Gastroesophageal sphincter (tissue), 4 donors: ENCODE measurements around the gene PXDN. TPM values are rescaled to one million over a fixed set of nuclear protein-coding genes. Genes with fewer than 3 reads are reported as not detected.

Experiments used
- ATAC-seq: fragments of 150-250 bp; one replicate; pipeline ENCODE4 v1.9.1; 2016; ENCODE audit warnings: mild to moderate bottlenecking, moderate library complexity
- H3K27ac ChIP-seq, 4 donors: fragments of 200-600 bp; sonication (generic) in 3 of 4; 1 replicate in 3 of 4; 2 replicates in 1 of 4; pipeline ENCODE4 v1.5.1; 2016 to 2019
- H3K27me3 ChIP-seq: fragments of 200-600 bp; sonication (generic); one replicate; pipeline ENCODE4 v1.5.1; 2019
- H3K36me3 ChIP-seq, 2 donors: fragments of 200-600 bp; sonication (generic); one replicate each; pipeline ENCODE4 v1.5.1; 2019; ENCODE audit warnings: control low read depth in 1 of 2
- H3K4me1 ChIP-seq, 3 donors: fragments of 200-600 bp; sonication (generic); 1 replicate in 2 of 3; 2 replicates in 1 of 3; pipeline ENCODE4 v1.5.1; 2016 to 2019; ENCODE audit warnings: control low read depth in 2 of 3
- H3K4me3 ChIP-seq, 2 donors: fragments of 200-600 bp; sonication (generic); one replicate each; pipeline ENCODE4 v1.5.1; 2019; ENCODE audit warnings: mild to moderate bottlenecking in 1 of 2, moderate library complexity in 1 of 2
- H3K9me3 ChIP-seq, 3 donors: fragments of 200-600 bp; sonication (generic); one replicate each; pipeline ENCODE4 v1.5.1; 2017 to 2019; ENCODE audit warnings: control low read depth in 2 of 3
- EP300 ChIP-seq: sonication (generic); formaldehyde crosslinking; IDR thresholded peaks from one replicate; pipeline ENCODE4 v1.6.1; 2017; ENCODE audit warnings: antibody characterized with exemption, mild to moderate bottlenecking
- POLR2A ChIP-seq, 2 donors: fragments of 450-650 bp; IDR thresholded peaks; one replicate each; pipeline ENCODE4 v1.6.1; 2017; ENCODE audit warnings: antibody characterized with exemption in 2 of 2, mild to moderate bottlenecking in 2 of 2, moderate library complexity in 1 of 2
- POLR2AphosphoS5 ChIP-seq: sonication (generic); formaldehyde crosslinking; IDR thresholded peaks from one replicate; pipeline ENCODE4 v1.6.1; 2017; ENCODE audit warnings: antibody characterized with exemption
- WGBS, 2 donors: methylation state at CpG; one replicate each; pipeline ENCODE4 v1.1.5; 2018; ENCODE audit warnings: low coverage in 1 of 2; 5-methylcytosine and 5-hydroxymethylcytosine counted together
- total RNA-seq, 4 donors: library from RNA; depleted of rRNA; stranded (reverse); fragments of >200 nt; gene quantifications; one replicate each; pipeline ENCODE4 v1.1.0, GENCODE V29; 2016
- TF ChIP-seq, protein P1 (sequence below), 4 experiments: fragments of 200-600 bp in 2 of 4; fragments of 450-650 bp in 2 of 4; sonication (generic) in 1 of 4; IDR thresholded peaks; one replicate each; pipeline ENCODE4 v1.5.1; 2017 to 2019; ENCODE audit warnings: antibody characterized with exemption in 4 of 4, mild to moderate bottlenecking in 2 of 4, moderate library complexity in 2 of 4

The PXDN gene
- total RNA-seq, 4 donors from 2014 or later: 19.9 to 95.9 (median 60.9) TPM

DNA sequence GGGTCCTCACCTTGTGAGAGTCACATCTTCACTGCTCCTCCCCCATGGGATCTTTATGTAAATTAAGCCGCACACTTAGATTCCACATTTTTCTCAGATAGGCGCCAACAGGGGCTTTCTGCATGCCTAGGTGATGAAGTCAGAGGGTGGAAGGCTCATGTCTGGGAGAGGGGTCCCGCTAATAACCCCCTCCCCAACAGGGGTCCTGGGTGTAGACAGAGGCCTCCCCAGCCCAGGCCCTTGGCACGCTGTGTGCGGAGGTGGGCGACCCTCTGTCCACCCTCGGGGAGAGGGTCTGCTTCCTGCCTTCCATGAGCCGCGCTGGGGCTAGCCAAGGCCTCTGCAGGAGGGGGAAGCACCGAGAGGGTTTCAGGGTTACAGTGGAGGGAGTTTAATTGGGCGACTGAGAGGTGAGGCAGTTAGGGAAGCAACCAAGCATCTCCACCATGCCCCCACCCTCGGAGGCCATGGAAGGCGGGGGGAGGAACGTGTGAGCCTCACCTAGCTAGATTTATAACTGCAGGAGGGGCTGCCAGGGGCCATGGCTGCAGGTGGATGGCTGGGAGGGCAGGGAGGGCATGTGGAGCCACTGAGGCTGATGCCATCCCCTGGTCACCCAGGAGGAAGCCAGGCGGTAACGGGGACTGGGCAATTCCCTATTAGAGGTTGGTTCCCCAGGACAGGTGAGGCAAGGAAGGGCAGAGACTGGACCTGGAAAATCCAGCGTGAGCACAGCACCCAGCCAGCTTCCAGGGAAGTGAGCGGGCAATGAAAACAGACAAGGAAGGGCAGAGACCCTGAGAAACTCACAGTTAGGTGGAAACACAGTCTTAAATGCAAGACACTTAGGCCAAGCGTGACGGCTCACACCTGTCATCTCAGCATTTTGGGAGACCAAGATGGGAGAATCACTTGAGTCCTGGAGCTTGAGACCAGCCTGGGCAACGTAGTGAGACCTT lies 7.7 kb upstream of the PXDN start:
- no peak overlapping the region for H3K27ac ChIP-seq
- TF ChIP-seq POLR2A (IDR thresholded peaks at IDR 0.05) (no peak), POLR2AphosphoS5 (no peak), EP300 (no peak)
- TF ChIP-seq, protein P1, sequence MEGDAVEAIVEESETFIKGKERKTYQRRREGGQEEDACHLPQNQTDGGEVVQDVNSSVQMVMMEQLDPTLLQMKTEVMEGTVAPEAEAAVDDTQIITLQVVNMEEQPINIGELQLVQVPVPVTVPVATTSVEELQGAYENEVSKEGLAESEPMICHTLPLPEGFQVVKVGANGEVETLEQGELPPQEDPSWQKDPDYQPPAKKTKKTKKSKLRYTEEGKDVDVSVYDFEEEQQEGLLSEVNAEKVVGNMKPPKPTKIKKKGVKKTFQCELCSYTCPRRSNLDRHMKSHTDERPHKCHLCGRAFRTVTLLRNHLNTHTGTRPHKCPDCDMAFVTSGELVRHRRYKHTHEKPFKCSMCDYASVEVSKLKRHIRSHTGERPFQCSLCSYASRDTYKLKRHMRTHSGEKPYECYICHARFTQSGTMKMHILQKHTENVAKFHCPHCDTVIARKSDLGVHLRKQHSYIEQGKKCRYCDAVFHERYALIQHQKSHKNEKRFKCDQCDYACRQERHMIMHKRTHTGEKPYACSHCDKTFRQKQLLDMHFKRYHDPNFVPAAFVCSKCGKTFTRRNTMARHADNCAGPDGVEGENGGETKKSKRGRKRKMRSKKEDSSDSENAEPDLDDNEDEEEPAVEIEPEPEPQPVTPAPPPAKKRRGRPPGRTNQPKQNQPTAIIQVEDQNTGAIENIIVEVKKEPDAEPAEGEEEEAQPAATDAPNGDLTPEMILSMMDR (IDR thresholded peaks at IDR 0.05): no peak
- WGBS, 2 donors: 85 to 90% methylated on average over 2 to 6 of the region's 21 CpGs
- no peak for ATAC-seq
- H3K27me3 ChIP-seq: peaks cover 19% of the 10 kb centered on the region
- H3K9me3 ChIP-seq: no peaks in the 10 kb centered on the region
- H3K36me3 ChIP-seq: no peaks in the 10 kb centered on the region
- H3K4me3 ChIP-seq: no peak overlapping the region
- peaks cover 0 to 21% (median 0%) of the 10 kb centered on the region in 3 donors for H3K4me1 ChIP-seq

DNA sequence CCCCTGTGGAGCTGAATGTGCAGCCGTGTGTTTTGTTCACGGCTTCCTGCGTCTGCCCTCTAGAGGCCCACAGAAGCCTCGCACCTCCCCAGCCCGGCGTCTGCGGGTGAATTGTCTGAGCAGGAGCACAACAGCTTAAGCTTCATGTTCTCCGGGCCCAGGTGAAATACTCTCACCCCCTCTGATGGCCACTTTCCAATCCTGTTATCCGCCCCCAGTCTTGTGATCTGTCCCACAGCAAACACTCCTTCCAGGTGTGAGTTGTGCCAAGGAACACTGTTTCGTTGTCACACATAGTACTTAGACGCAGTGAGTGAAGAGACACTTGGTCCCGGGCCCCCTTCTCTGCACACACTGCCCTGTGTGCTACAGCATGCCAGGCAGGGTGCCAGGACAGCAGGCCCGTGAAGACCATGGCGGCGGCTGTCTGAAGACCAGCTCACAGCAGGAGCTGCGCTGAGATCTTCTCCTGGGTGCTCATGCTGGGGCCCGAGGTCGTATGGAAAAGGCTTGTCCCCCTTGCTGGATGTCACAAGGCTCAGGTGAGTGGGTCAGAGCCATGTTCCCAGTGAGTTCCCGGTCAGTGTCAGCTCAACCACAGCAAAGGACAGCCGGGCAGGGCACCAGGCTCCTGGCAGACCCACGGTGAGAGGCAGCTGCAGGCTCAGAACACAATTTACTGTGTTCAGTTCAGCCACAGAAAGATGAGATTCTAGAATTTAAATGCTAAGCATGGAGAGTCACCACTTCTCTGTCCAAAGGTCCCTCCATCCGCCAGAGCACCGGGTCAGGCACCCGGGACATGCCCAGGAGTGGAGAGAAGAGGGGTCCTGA lies 6.8 kb upstream of the PXDN start:
- H3K27ac ChIP-seq: peak overlapping the region in 2 of 4 donors; percentile 39 to 63
- WGBS, 2 donors: 23 to 70% methylated on average over 7 to 13 of the region's 24 CpGs
- peaks cover 19% of the 10 kb centered on the region for H3K27me3 ChIP-seq
- peak; percentile 84 for ATAC-seq
- H3K36me3 ChIP-seq: no peaks in the 10 kb centered on the region
- no peak for TF ChIP-seq POLR2A (IDR thresholded peaks at IDR 0.05)
- TF ChIP-seq, protein P1 (IDR thresholded peaks at IDR 0.05): peak in 3 of 4 experiments; percentile 78 to 94 (median 83)
- peak; percentile 12 for TF ChIP-seq POLR2AphosphoS5
- no peak for TF ChIP-seq EP300
- H3K9me3 ChIP-seq: no peaks in the 10 kb centered on the region
- H3K4me1 ChIP-seq: peaks cover 0 to 18% (median 0%) of the 10 kb centered on the region in 3 donors
- H3K4me3 ChIP-seq: no peak overlapping the region

DNA sequence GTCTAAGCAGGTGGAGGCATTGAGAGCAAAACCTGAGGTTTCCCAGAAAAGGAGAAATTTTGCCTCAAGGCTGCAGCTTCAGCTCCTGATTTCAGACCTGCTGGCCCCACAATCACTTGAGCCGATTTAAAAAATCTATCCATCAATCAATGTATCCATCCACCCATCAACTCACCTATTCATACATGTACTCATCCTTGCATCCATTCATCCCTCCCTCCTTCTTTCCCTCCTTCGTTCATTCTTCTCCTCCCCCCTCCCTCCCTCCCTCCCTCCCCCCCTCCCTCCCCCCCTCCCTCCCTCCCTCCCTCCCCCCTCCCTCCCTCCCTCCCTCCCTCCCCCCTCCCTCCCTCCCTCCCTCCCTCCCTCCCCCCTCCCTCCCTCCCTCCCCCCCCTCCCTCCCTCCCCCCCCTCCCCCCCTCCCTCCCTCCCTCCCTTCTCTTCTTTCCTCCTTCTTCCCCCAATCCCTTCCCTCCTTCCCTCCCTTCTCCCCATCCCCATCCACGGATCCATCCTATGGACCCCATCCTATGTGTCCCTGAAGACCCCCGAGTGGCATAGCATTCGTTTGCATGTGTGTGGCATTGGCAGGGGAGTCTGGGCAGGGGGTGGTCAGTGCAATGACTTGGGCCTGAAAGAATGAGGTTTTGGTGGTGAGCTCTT lies 6.1 kb upstream of the PXDN start:
- peak overlapping the region in 2 of 4 donors; percentile 39 to 63 for H3K27ac ChIP-seq
- TF ChIP-seq POLR2AphosphoS5: no peak
- TF ChIP-seq EP300: no peak
- TF ChIP-seq, protein P1 (IDR thresholded peaks at IDR 0.05): no peak
- H3K27me3 ChIP-seq: peaks cover 19% of the 10 kb centered on the region
- peaks cover 0 to 18% (median 0%) of the 10 kb centered on the region in 3 donors for H3K4me1 ChIP-seq
- 38% methylated on average over 2 of the region's 5 CpGs; no CpG with 5 or more reads in 1 of the 2 donors for WGBS, 2 donors
- no peaks in the 10 kb centered on the region for H3K36me3 ChIP-seq
- no peaks in the 10 kb centered on the region for H3K9me3 ChIP-seq
- ATAC-seq: no peak
- no peak overlapping the region for H3K4me3 ChIP-seq

DNA sequence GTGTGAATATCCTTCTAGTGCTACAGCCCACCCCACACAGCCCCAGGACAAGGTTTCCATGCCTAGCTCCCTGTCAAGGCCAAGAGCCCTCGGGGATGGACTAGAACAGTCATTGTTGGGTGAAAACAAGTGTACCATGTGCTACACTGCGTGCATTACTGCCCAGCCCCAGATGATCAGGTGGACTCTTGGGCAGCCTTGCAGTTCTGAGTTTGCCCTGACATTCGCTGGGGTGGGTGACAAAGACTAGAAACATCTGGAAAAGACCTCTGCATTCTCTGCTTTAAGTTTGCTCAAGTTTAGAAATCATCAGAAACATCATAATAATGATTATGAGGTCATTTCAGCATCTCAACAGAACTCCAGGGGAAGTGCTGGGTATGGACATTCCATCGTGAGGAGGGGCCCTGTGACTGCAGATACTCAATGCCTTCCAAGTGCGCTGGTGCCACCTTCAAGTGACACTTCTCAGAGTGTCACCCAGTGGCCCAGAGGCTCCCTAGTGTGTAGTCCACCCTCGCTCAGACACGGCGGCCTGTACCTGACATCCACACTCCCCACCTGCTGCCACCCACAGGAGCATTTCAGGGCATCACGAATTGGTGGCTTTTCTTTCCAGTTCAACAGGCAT lies 5.3 kb upstream of the PXDN start:
- H3K27me3 ChIP-seq: peaks cover 16% of the 10 kb centered on the region
- no peaks in the 10 kb centered on the region for H3K36me3 ChIP-seq
- H3K4me3 ChIP-seq: no peak overlapping the region
- no peak for ATAC-seq
- no peak overlapping the region for H3K27ac ChIP-seq
- H3K9me3 ChIP-seq: no peaks in the 10 kb centered on the region
- WGBS, 2 donors: 90 to 100% methylated on average over 2 to 4 of the region's 9 CpGs
- peaks cover 0 to 23% (median 0%) of the 10 kb centered on the region in 3 donors for H3K4me1 ChIP-seq
- TF ChIP-seq EP300 (no peak), POLR2AphosphoS5 (no peak), POLR2A (IDR thresholded peaks at IDR 0.05) (no peak)
- TF ChIP-seq, protein P1 (IDR thresholded peaks at IDR 0.05): no peak
